Tibial artery (tissue), 4 donors: ENCODE data around the gene ZMYND11.

Experiments used
- DNase-seq, 2 donors: peaks; one replicate each; pipeline ENCODE4 v3.0.0-alpha.2; 2019
- H3K27ac ChIP-seq, 2 donors: fragments of 200-600 bp; sonication (generic) in 1 of 2; 1 replicate in 1 of 2; 2 replicates in 1 of 2; pipeline ENCODE4 v1.5.1; 2018 to 2019; ENCODE audit warnings: mild to moderate bottlenecking in 1 of 2
- H3K27me3 ChIP-seq, 2 donors: fragments of 200-600 bp; sonication (generic) in 1 of 2; one replicate each; pipeline versions ENCODE4 v1.5.1 to v1.6.0; 2016 to 2019
- H3K36me3 ChIP-seq, 3 donors: fragments of 200-600 bp; sonication (generic) in 2 of 3; one replicate each; pipeline ENCODE4 v1.5.1; 2016 to 2019; ENCODE audit warnings: mild to moderate bottlenecking in 2 of 3
- H3K4me1 ChIP-seq, 4 donors: fragments of 200-600 bp; sonication (generic) in 2 of 4; 1 replicate in 3 of 4; 2 replicates in 1 of 4; pipeline ENCODE4 v1.5.1; 2016 to 2019
- H3K4me3 ChIP-seq, 2 donors: fragments of 200-600 bp; sonication (generic) in 1 of 2; 1 replicate in 1 of 2; 2 replicates in 1 of 2; pipeline ENCODE4 v1.5.1; 2018 to 2019; ENCODE audit warnings: mild to moderate bottlenecking in 2 of 2
- H3K9me3 ChIP-seq, 3 donors: fragments of 200-600 bp; sonication (generic) in 1 of 3; one replicate each; pipeline ENCODE4 v1.5.1; 2016 to 2019
- CTCF ChIP-seq, 2 experiments: fragments of 200-600 bp in 1 of 2; fragments of 450-650 bp in 1 of 2; IDR thresholded peaks; one replicate each; pipeline ENCODE4 v1.5.1; 2017 to 2019; ENCODE audit warnings: antibody characterized with exemption in 2 of 2, mild to moderate bottlenecking in 1 of 2, moderate library complexity in 1 of 2
- intact Hi-C: fragments of 100-400 bp; cut with DNase I; formaldehyde crosslinking; loops from one replicate; pipeline ENCODE4 v1.15.0; 2023; ENCODE audit warnings: low total_unique reads

ZMYND11 gene

GRCh38 chr10:194281-194680 lies 59.0 kb downstream of the ZMYND11 start:
- no peak overlapping the region for H3K27ac ChIP-seq
- H3K4me1 ChIP-seq, result peaks cover 0 to 1% (median 0%) of the 10 kb centered on the region in 4 donors
- intact Hi-C loops, result no loop called here
- H3K9me3 ChIP-seq, result no peaks in the 10 kb centered on the region
- H3K4me3 ChIP-seq, result no peak overlapping the region
- no peaks in the 10 kb centered on the region for H3K27me3 ChIP-seq
- TF ChIP-seq CTCF (IDR thresholded peaks at IDR 0.05), result no peak
- DNase-seq, result no peak
- peaks cover 0 to 3% (median 0%) of the 10 kb centered on the region in 3 donors for H3K36me3 ChIP-seq

- peaks cover 0 to 4% (median 0%) of the 10 kb centered on the region in 4 donors for H3K4me1 ChIP-seq
- TF ChIP-seq CTCF (IDR thresholded peaks at IDR 0.05), result no peak
- intact Hi-C loops, result no loop called here
- no peak overlapping the region for H3K4me3 ChIP-seq
- H3K36me3 ChIP-seq, result peaks cover 0 to 3% (median 0%) of the 10 kb centered on the region in 3 donors
- no peaks in the 10 kb centered on the region for H3K27me3 ChIP-seq
- no peak overlapping the region for H3K27ac ChIP-seq
- DNase-seq, result no peak
- H3K9me3 ChIP-seq, result no peaks in the 10 kb centered on the region
Observed at GRCh38 chr10:200405-200804, 65.2 kb downstream of the ZMYND11 start.

- H3K36me3 ChIP-seq, result peaks cover 0 to 3% (median 0%) of the 10 kb centered on the region in 3 donors
- H3K27ac ChIP-seq, result no peak overlapping the region
- intact Hi-C loops, result no loop called here
- no peak for TF ChIP-seq CTCF (IDR thresholded peaks at IDR 0.05)
- no peaks in the 10 kb centered on the region for H3K9me3 ChIP-seq
- no peak for DNase-seq
- no peaks in the 10 kb centered on the region for H3K27me3 ChIP-seq
- H3K4me3 ChIP-seq, result no peak overlapping the region
- H3K4me1 ChIP-seq, result peaks cover 0 to 4% (median 0%) of the 10 kb centered on the region in 4 donors
Observed at GRCh38 chr10:201328-201771, 66.1 kb downstream of the ZMYND11 start.

- no peak for DNase-seq
- Histone ChIP-seq H3K27ac (no peak overlapping the region), H3K36me3 (peaks cover 0 to 11% (median 9%) of the 10 kb centered on the region in 3 donors), H3K27me3 (no peaks in the 10 kb centered on the region), H3K9me3 (no peaks in the 10 kb centered on the region), H3K4me1 (no peaks in the 10 kb centered on the region), H3K4me3 (no peak overlapping the region)
- intact Hi-C loops, result no loop called here
- no peak for TF ChIP-seq CTCF (IDR thresholded peaks at IDR 0.05)
Observed at GRCh38 chr10:208616-209015, 73.4 kb downstream of the ZMYND11 start.

- Histone ChIP-seq H3K36me3 (peaks cover 0 to 11% (median 9%) of the 10 kb centered on the region in 3 donors), H3K27me3 (no peaks in the 10 kb centered on the region), H3K9me3 (no peaks in the 10 kb centered on the region), H3K4me3 (no peak overlapping the region), H3K27ac (no peak overlapping the region), H3K4me1 (no peaks in the 10 kb centered on the region)
- intact Hi-C loops, result no loop called here
- DNase-seq, result no peak
- TF ChIP-seq CTCF (IDR thresholded peaks at IDR 0.05), result no peak
Observed at GRCh38 chr10:209357-209756, 74.1 kb downstream of the ZMYND11 start.

GRCh38 chr10:210297-210696 lies 75.0 kb downstream of the ZMYND11 start:
- Histone ChIP-seq H3K27ac (no peak overlapping the region), H3K4me1 (no peaks in the 10 kb centered on the region), H3K27me3 (no peaks in the 10 kb centered on the region), H3K4me3 (no peak overlapping the region), H3K9me3 (no peaks in the 10 kb centered on the region), H3K36me3 (peaks cover 0 to 13% (median 9%) of the 10 kb centered on the region in 3 donors)
- intact Hi-C loops, result no loop called here
- DNase-seq, result no peak
- no peak for TF ChIP-seq CTCF (IDR thresholded peaks at IDR 0.05)
